GM21825 (cell line): ENCODE measurements around the gene CLDN6.

Experiments
- ATAC-seq: cut with Tn5 transposase; IDR thresholded peaks from one replicate; pipeline ENCODE4 v1.9.1; 2021; ENCODE audit warnings: mild to moderate bottlenecking, moderate library complexity; ENCODE audit not compliant: unreplicated experiment

Gene CLDN6

GRCh38 chr16:2974319-2975056, 43.5 kb downstream of the CLDN6 start:
- ATAC-seq = no peak

- no peak for ATAC-seq
Observed at GRCh38 chr16:2973605-2974318, 44.2 kb downstream of the CLDN6 start.

GRCh38 chr16:2973093-2973492, 44.9 kb downstream of the CLDN6 start:
- ATAC-seq = no peak

GRCh38 chr16:2971985-2972784, 45.8 kb downstream of the CLDN6 start:
- no peak for ATAC-seq

- ATAC-seq = no peak
Observed at GRCh38 chr16:2971134-2971984, 46.6 kb downstream of the CLDN6 start.

- no peak for ATAC-seq
Observed at GRCh38 chr16:2970563-2970962, 47.4 kb downstream of the CLDN6 start.

GRCh38 chr16:2969545-2970521, 48.1 kb downstream of the CLDN6 start:
- no peak for ATAC-seq

GRCh38 chr16:2968738-2969544, 49.0 kb downstream of the CLDN6 start, which contains the start of gene PAQR4:
Gene PAQR4 (plus strand): TSS chr16:2969348. CDS start chr16:2969675, 327 bp downstream.
- peak; percentile 60 for ATAC-seq

GRCh38 chr16:2968368-2968737, 49.6 kb downstream of the CLDN6 start:
- no peak for ATAC-seq

GRCh38 chr16:2967721-2968161, 50.2 kb downstream of the CLDN6 start:
- no peak for ATAC-seq

- no peak for ATAC-seq
Observed at GRCh38 chr16:2967211-2967631, 50.8 kb downstream of the CLDN6 start.

GRCh38 chr16:2966808-2967191, 51.2 kb downstream of the CLDN6 start:
- ATAC-seq = no peak

GRCh38 chr16:2966043-2966807, 51.8 kb downstream of the CLDN6 start:
- ATAC-seq = no peak
